ENCODE results near the gene ADRA2C.

Gene ADRA2C

GRCh38 chr4:3769642-3770184 is 3.5 kb downstream of the ADRA2C start:
- TF ChIP-seq CTCF (conservative IDR thresholded peaks at IDR 0.05), result no peak
- H3K27ac ChIP-seq, result no peak overlapping the region

- no peak overlapping the region for H3K27ac ChIP-seq
- no peak for TF ChIP-seq CTCF (conservative IDR thresholded peaks at IDR 0.05)
These were observed 4.4 kb downstream of the ADRA2C start for GRCh38 chr4:3770323-3771163.

- no peak for TF ChIP-seq CTCF (conservative IDR thresholded peaks at IDR 0.05)
- no peak overlapping the region for H3K27ac ChIP-seq
These were observed 5.1 kb downstream of the ADRA2C start for GRCh38 chr4:3771164-3771809.

GRCh38 chr4:3771939-3772495 is 5.8 kb downstream of the ADRA2C start:
- no peak overlapping the region for H3K27ac ChIP-seq
- no peak for TF ChIP-seq CTCF (conservative IDR thresholded peaks at IDR 0.05)

GRCh38 chr4:3772632-3773031 is 6.4 kb downstream of the ADRA2C start:
- TF ChIP-seq CTCF (conservative IDR thresholded peaks at IDR 0.05), result no peak
- H3K27ac ChIP-seq, result no peak overlapping the region

- TF ChIP-seq CTCF (conservative IDR thresholded peaks at IDR 0.05), result no peak
- no peak overlapping the region for H3K27ac ChIP-seq
These were observed 7.4 kb downstream of the ADRA2C start for GRCh38 chr4:3773552-3774001.

- TF ChIP-seq CTCF (conservative IDR thresholded peaks at IDR 0.05), result no peak
- no peak overlapping the region for H3K27ac ChIP-seq
These were observed 8.2 kb downstream of the ADRA2C start for GRCh38 chr4:3774253-3774883.

Data from VCaP (cell line).